Lower leg skin (tissue), 3 donors: ENCODE data around the gene PDGFC.

Experiments
- CTCF ChIP-seq, 3 donors: fragments of 450-650 bp; IDR thresholded peaks; one replicate each; pipeline ENCODE4 v1.5.1; 2016; ENCODE audit warnings: antibody characterized with exemption in 3 of 3, mild to moderate bottlenecking in 3 of 3, moderate library complexity in 2 of 3
- POLR2A ChIP-seq, 2 donors: fragments of 450-650 bp; IDR thresholded peaks; one replicate each; pipeline ENCODE4 v1.6.1; 2016 to 2017; ENCODE audit warnings: antibody characterized with exemption in 2 of 2, mild to moderate bottlenecking in 1 of 2, moderate library complexity in 1 of 2

- TF ChIP-seq CTCF (IDR thresholded peaks at IDR 0.05) (no peak), POLR2A (IDR thresholded peaks at IDR 0.05) (no peak)
Observed at GRCh38 chr4:157013656-157014055, 42.1 kb upstream of the PDGFC start.
